Coronary artery (tissue), 2 donors: ENCODE results near the gene PLPPR1.

Experiments used
- DNase-seq: peaks from one replicate; pipeline ENCODE4 v3.0.0-alpha.2; 2017; ENCODE audit warnings: low spot score
- H3K27ac ChIP-seq, 2 donors: fragments of 200-600 bp; sonication (generic); one replicate each; pipeline ENCODE4 v1.5.1; 2016 to 2019
- H3K4me3 ChIP-seq: fragments of 200-600 bp; sonication (generic); 2 replicates; pipeline ENCODE4 v1.5.1; 2016; ENCODE audit warnings: mild to moderate bottlenecking, moderate library complexity
- CTCF ChIP-seq: fragments of 200-600 bp; sonication (generic); IDR thresholded peaks from one replicate; pipeline ENCODE4 v1.5.1; 2019; ENCODE audit warnings: antibody characterized with exemption

Gene PLPPR1

GRCh38 chr9:101014566-101014965 lies 14.0 kb upstream of the PLPPR1 start:
- H3K27ac ChIP-seq = no peak overlapping the region
- H3K4me3 ChIP-seq = no peak overlapping the region
- no peak for DNase-seq
- no peak for TF ChIP-seq CTCF

GRCh38 chr9:101018467-101018866 lies 10.1 kb upstream of the PLPPR1 start:
- TF ChIP-seq CTCF = no peak
- Histone ChIP-seq H3K27ac (no peak overlapping the region), H3K4me3 (no peak overlapping the region)
- no peak for DNase-seq

GRCh38 chr9:101022704-101023103 lies 5.8 kb upstream of the PLPPR1 start:
- TF ChIP-seq CTCF = no peak
- Histone ChIP-seq H3K27ac (no peak overlapping the region), H3K4me3 (no peak overlapping the region)
- DNase-seq = no peak

GRCh38 chr9:101025940-101026339 lies 2.6 kb upstream of the PLPPR1 start:
- DNase-seq = no peak
- Histone ChIP-seq H3K4me3 (no peak overlapping the region), H3K27ac (no peak overlapping the region)
- TF ChIP-seq CTCF = no peak

- no peak overlapping the region for H3K27ac ChIP-seq
- no peak for TF ChIP-seq CTCF
- no peak overlapping the region for H3K4me3 ChIP-seq
- no peak for DNase-seq
These were observed 1.7 kb upstream of the PLPPR1 start for GRCh38 chr9:101026824-101027223.

- DNase-seq = no peak
- Histone ChIP-seq H3K27ac (no peak overlapping the region), H3K4me3 (no peak overlapping the region)
- TF ChIP-seq CTCF = no peak
These were observed 1.3 kb upstream of the PLPPR1 start for GRCh38 chr9:101027236-101027635.

- DNase-seq = no peak
- Histone ChIP-seq H3K4me3 (peak overlapping the region; percentile 68), H3K27ac (no peak overlapping the region)
- TF ChIP-seq CTCF = no peak
These were observed 688 bp upstream of the PLPPR1 start for GRCh38 chr9:101027733-101028345.
